Transverse colon (tissue), 4 donors: ENCODE measurements around the gene STEAP1B. TPM values are rescaled to one million over a fixed set of nuclear protein-coding genes. Genes with fewer than 3 reads are reported as not detected.
"Not testable (repeated sequence)": the region's sequence is repeated elsewhere in the genome, so short reads cannot be mapped to it uniquely, and the experiment has no call there.

ENCODE experiments used
- DNase-seq: peaks from one replicate; pipeline ENCODE4 v3.0.0-alpha.2; 2019
- H3K27ac ChIP-seq, 4 donors: fragments of 200-600 bp; sonication (generic); 2 replicates each; pipeline ENCODE4 v1.5.1; 2016 to 2018; ENCODE audit warnings: inconsistent platforms in 4 of 4
- H3K27me3 ChIP-seq: fragments of 200-600 bp; sonication (generic); 2 replicates; pipeline ENCODE4 v1.5.1; 2017; ENCODE audit warnings: inconsistent platforms
- H3K36me3 ChIP-seq, 4 donors: fragments of 200-600 bp; sonication (generic); 2 replicates each; pipeline ENCODE4 v1.5.1; 2017 to 2019; ENCODE audit warnings: inconsistent platforms in 4 of 4
- H3K4me1 ChIP-seq, 4 donors: fragments of 200-600 bp; sonication (generic); 2 replicates each; pipeline ENCODE4 v1.5.1; 2017 to 2020; ENCODE audit warnings: inconsistent platforms in 4 of 4
- H3K4me3 ChIP-seq, 4 donors: fragments of 200-600 bp; sonication (generic); 1 replicate in 1 of 4; 2 replicates in 3 of 4; pipeline versions ENCODE4 v1.5.1 to v1.6.1; 2017 to 2019; ENCODE audit warnings: inconsistent platforms in 4 of 4
- H3K9me3 ChIP-seq, 2 donors: fragments of 200-600 bp; sonication (generic); 2 replicates each; pipeline ENCODE4 v1.5.1; 2017 to 2019; ENCODE audit warnings: inconsistent platforms in 2 of 2
- EP300 ChIP-seq: sonication (generic); formaldehyde crosslinking; IDR thresholded peaks from one replicate; pipeline ENCODE4 v1.6.1; 2017; ENCODE audit warnings: antibody characterized with exemption, low read depth
- POLR2A ChIP-seq: fragments of 450-650 bp; IDR thresholded peaks from one replicate; pipeline ENCODE4 v1.6.1; 2016; ENCODE audit warnings: antibody characterized with exemption, mild to moderate bottlenecking, moderate library complexity
- POLR2AphosphoS5 ChIP-seq, 3 donors: sonication (generic); formaldehyde crosslinking; IDR thresholded peaks; one replicate each; pipeline ENCODE4 v1.6.1; 2016; ENCODE audit warnings: antibody characterized with exemption in 3 of 3
- WGBS, 2 donors: methylation state at CpG; one replicate each; pipeline ENCODE4 v1.1.5; 2018; ENCODE audit warnings: low coverage in 1 of 2; 5-methylcytosine and 5-hydroxymethylcytosine counted together
- in situ Hi-C, 4 donors: fragments of 200-750 bp; cut with MboI; loops; one replicate each; pipeline versions ENCODE4 v1.15.0 to v1.15.1; 2017; ENCODE audit warnings: low sequenced_read_pairs in 3 of 4, low pct_ligation_motif_present in 1 of 4, low pct_unique_long_range_greater_than_20kb in 1 of 4
- intact Hi-C: fragments of 100-400 bp; cut with DNase I; formaldehyde crosslinking; loops from one replicate; pipeline ENCODE4 v1.15.1; 2023; ENCODE audit warnings: low total_unique reads
- total RNA-seq, 4 donors: library from RNA; depleted of rRNA; stranded (reverse); fragments of >200 nt; gene quantifications; one replicate each; pipeline ENCODE4 v1.1.0, GENCODE V29; 2016
- TF ChIP-seq, protein P1 (sequence below), 5 experiments: fragments of 200-600 bp in 3 of 5; fragments of 450-650 bp in 2 of 5; sonication (generic) in 3 of 5; IDR thresholded peaks; 1 replicate in 2 of 5; 2 replicates in 3 of 5; pipeline ENCODE4 v1.5.1; 2016 to 2017; ENCODE audit warnings: antibody characterized with exemption in 5 of 5, inconsistent platforms in 3 of 5, mild to moderate bottlenecking in 2 of 5, moderate library complexity in 1 of 5

STEAP1B gene
- total RNA-seq: 1 to 10 TPM in 1 of 4 donors, under 1 TPM in 1, not detected in 2; 0.64 to 3.7 TPM

DNA sequence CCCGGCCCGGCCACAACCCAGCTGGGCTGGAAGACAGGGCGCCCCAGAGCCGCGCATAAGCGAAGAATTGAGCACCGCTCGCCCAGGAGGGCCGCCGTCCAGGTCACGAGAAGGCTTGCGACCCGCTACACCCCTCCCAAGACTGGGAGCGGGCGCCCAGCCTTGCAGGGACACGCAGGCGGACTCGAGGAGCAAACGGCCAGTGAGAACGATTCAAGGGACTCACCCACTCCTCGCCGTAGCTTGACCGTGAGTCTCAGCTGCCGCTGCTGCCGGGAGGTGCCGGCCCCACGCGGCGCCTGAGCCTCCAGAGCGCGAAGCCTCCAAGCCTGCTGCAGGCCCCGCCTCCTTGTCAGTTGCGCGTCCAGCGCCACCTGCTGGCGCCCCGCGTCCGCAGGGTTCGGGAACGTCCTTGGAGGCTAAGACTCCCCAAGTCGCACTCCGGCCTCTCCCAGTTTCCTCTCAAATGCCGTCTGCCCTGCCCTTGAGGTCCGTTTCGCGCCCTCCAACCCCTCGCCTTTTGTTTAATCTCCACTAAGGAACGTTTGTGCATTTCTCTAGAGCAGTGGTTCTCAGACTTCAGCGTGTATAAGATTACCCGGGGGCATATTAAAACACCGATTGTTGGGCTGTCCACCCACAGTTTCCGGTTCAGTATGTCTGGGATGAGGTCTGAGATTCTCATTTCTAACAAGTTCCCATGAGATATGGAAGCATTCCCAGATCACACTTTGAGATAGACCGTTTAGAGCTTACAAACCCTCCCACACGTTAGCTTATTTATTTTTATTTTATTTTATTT, at the start of gene STEAP1B:
Gene STEAP1B, minus strand, starts transcription at position 301 of the 802 bp plus-strand sequence. CDS start 5,333 bp downstream, outside the sequence.
- H3K4me1 ChIP-seq, H3K36me3 ChIP-seq, intact Hi-C loops, H3K27ac ChIP-seq, in situ Hi-C loops, H3K9me3 ChIP-seq: not testable (repeated sequence)
- WGBS, 2 donors: 9 to 12% methylated on average over 4 to 50 of the region's 55 CpGs
- DNase-seq: peak; percentile 90
- TF ChIP-seq, protein P1, sequence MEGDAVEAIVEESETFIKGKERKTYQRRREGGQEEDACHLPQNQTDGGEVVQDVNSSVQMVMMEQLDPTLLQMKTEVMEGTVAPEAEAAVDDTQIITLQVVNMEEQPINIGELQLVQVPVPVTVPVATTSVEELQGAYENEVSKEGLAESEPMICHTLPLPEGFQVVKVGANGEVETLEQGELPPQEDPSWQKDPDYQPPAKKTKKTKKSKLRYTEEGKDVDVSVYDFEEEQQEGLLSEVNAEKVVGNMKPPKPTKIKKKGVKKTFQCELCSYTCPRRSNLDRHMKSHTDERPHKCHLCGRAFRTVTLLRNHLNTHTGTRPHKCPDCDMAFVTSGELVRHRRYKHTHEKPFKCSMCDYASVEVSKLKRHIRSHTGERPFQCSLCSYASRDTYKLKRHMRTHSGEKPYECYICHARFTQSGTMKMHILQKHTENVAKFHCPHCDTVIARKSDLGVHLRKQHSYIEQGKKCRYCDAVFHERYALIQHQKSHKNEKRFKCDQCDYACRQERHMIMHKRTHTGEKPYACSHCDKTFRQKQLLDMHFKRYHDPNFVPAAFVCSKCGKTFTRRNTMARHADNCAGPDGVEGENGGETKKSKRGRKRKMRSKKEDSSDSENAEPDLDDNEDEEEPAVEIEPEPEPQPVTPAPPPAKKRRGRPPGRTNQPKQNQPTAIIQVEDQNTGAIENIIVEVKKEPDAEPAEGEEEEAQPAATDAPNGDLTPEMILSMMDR (IDR thresholded peaks at IDR 0.05): peak; percentile 49 to 88 (median 79)
- H3K4me3 ChIP-seq: peak within 1 kb of the TSS in 2 of 4 donors; percentile 8 to 33
- H3K27me3 ChIP-seq: peaks cover 12% of the 10 kb centered on the region

DNA sequence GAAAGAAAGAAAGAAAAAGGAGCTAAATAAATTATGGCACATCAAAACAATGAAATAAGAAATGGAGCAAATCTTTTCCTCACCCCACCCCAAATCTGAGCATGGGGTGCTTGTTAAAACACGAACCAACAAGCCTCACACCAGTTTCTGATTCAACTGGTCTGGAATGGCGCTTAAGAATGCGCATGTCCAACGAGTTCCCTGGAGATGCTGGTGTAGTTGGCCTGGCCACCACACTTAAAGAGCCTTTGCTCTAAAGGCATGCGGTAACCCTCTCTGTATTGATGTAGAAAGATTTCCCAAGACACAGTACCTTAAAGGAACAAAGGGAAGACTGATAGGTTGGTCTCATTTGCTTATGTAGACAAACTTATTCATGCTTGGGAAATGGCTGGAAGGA, 49.1 kb upstream of the STEAP1B start:
- intact Hi-C loops (no loop called here), in situ Hi-C loops (no loop called here)
- Histone ChIP-seq H3K9me3 (no peaks in the 10 kb centered on the region), H3K36me3 (no peaks in the 10 kb centered on the region), H3K4me3 (no peak overlapping the region), H3K27ac (no peak overlapping the region), H3K27me3 (peaks cover 80% of the 10 kb centered on the region), H3K4me1 (peaks cover 0 to 13% (median 4%) of the 10 kb centered on the region in 4 donors)
- 80 to 91% methylated on average over 1 to 5 of the region's 5 CpGs for WGBS, 2 donors
- DNase-seq: no peak
- no peak for TF ChIP-seq POLR2AphosphoS5 (IDR thresholded peaks at IDR 0.05)
- TF ChIP-seq POLR2A: no peak
- TF ChIP-seq, protein P1 (IDR thresholded peaks at IDR 0.05): no peak
- no peak for TF ChIP-seq EP300

DNA sequence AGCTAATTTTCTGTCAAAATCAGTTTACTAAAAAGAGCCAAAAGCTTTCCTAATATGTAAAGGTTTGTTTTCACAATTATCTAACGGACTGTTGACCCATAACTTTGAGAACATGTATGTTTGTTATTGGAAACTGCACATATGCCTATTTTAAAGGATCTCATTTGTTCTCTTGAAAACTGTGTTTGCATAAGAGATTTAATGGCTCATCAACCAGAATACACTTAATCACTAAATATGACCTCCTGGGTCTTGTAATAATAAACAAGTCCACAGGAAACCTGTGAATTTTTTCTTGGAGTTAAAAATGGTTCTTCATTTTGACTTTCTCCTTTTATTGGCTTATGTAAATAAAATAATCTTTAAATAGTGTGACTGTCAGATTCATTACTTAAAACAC, 48.3 kb upstream of the STEAP1B start:
- WGBS, 2 donors: 71 to 75% methylated on average over 1 of the region's 1 CpG
- DNase-seq: no peak
- Histone ChIP-seq H3K27me3 (peaks cover 80% of the 10 kb centered on the region), H3K4me1 (peaks cover 0 to 13% (median 4%) of the 10 kb centered on the region in 4 donors), H3K9me3 (no peaks in the 10 kb centered on the region), H3K27ac (no peak overlapping the region), H3K4me3 (no peak overlapping the region), H3K36me3 (no peaks in the 10 kb centered on the region)
- intact Hi-C loops (no loop called here), in situ Hi-C loops (no loop called here)
- TF ChIP-seq POLR2A (no peak), EP300 (no peak), POLR2AphosphoS5 (IDR thresholded peaks at IDR 0.05) (no peak)
- TF ChIP-seq, protein P1 (IDR thresholded peaks at IDR 0.05): no peak

DNA sequence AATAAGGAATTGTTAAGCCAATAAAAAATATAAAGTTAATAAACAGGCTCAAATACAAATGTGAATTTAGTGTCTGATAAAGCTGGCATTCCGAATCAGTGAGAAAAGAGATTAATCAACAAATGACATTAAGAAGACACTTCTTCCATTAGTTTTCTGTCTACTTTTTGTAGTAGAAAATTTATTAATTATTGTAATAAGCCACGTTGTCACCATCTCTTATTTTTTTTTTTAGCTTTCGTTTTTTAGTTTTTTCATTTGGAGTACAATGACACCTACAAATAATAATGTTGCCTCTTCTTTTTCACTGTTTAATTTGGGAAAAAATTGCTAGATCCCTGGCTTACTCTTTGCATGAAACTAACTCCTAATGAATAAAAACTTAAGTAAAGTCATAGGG, 46.8 kb upstream of the STEAP1B start:
- 44 to 69% methylated on average over 3 of the region's 3 CpGs for WGBS, 2 donors
- no peak overlapping the region for H3K4me3 ChIP-seq
- in situ Hi-C loops (no loop called here), intact Hi-C loops (no loop called here)
- no peaks in the 10 kb centered on the region for H3K36me3 ChIP-seq
- H3K27me3 ChIP-seq: peaks cover 78% of the 10 kb centered on the region
- TF ChIP-seq, protein P1 (IDR thresholded peaks at IDR 0.05): no peak
- TF ChIP-seq POLR2A: no peak
- no peak for TF ChIP-seq EP300
- no peak for TF ChIP-seq POLR2AphosphoS5 (IDR thresholded peaks at IDR 0.05)
- no peak overlapping the region for H3K27ac ChIP-seq
- H3K4me1 ChIP-seq: peaks cover 0 to 13% (median 4%) of the 10 kb centered on the region in 4 donors
- no peak for DNase-seq
- no peaks in the 10 kb centered on the region for H3K9me3 ChIP-seq
